SK-N-MC (cell line): ENCODE measurements around the gene MTUS2.

Source experiments
- EZH2 ChIP-seq: fragments of 200-600 bp; sonication (generic); IDR thresholded peaks from one replicate; pipeline ENCODE4 v1.6.1; 2017; ENCODE audit warnings: antibody characterized with exemption
- POLR2AphosphoS5 ChIP-seq: IDR thresholded peaks from 2 replicates; pipeline ENCODE4 v1.6.1; 2012; ENCODE audit warnings: mild to moderate bottlenecking, low read depth, low read length, borderline replicate concordance

- TF ChIP-seq POLR2AphosphoS5 = no peak
- no peak for TF ChIP-seq EZH2
Measured at GRCh38 chr13:29174093-29174492, 354.0 kb downstream of the MTUS2 start.
